VCaP (cell line): Measurements from ENCODE around the gene NEK8.

Experiments
- H3K27ac ChIP-seq: fragments of 450-650 bp; 2 replicates; pipeline ENCODE4 v1.5.1; 2017
- CTCF ChIP-seq: fragments of 450-650 bp; conservative IDR thresholded peaks from 2 replicates; pipeline ENCODE4 v1.5.1; 2017; ENCODE audit warnings: mild to moderate bottlenecking, moderate library complexity

Gene NEK8

GRCh38 chr17:28728364-28729200 is at the start of gene NEK8:
Gene NEK8, plus strand, starts transcription at chr17:28728788. Its CDS starts 26 bp downstream, at chr17:28728814.
- peak within 1 kb of the TSS; percentile 100 for H3K27ac ChIP-seq
- no peak for TF ChIP-seq CTCF

- TF ChIP-seq CTCF: no peak
- H3K27ac ChIP-seq: peak overlapping the region; percentile 45
Observed at GRCh38 chr17:28682655-28683054, 45.9 kb upstream of the NEK8 start.

GRCh38 chr17:28684963-28685362 is 43.6 kb upstream of the NEK8 start:
- peak overlapping the region; percentile 45 for H3K27ac ChIP-seq
- TF ChIP-seq CTCF: peak; percentile 91

GRCh38 chr17:28685366-28685765 is 43.2 kb upstream of the NEK8 start:
- TF ChIP-seq CTCF: no peak
- H3K27ac ChIP-seq: peak overlapping the region; percentile 45

DNA sequence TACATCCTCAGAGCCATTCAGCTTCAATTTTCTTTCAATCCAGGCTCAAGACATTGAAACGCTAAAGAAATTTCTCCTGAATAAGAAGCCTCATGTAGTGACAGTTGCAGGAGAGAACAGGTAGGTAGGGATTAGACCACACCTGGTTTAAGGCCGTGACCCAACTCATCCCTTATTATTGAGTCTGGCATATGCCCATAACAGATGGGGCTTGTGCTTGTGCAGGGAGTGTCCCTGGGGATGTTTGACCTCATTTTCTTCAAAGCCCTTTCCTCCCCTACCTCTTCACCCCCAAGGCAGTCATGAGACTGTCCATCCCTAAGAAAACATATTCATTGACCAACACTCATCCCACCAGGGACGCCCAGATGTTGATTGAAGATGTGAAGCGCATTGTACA is 42.3 kb upstream of the NEK8 start:
- no peak for TF ChIP-seq CTCF
- peak overlapping the region; percentile 45 for H3K27ac ChIP-seq

DNA sequence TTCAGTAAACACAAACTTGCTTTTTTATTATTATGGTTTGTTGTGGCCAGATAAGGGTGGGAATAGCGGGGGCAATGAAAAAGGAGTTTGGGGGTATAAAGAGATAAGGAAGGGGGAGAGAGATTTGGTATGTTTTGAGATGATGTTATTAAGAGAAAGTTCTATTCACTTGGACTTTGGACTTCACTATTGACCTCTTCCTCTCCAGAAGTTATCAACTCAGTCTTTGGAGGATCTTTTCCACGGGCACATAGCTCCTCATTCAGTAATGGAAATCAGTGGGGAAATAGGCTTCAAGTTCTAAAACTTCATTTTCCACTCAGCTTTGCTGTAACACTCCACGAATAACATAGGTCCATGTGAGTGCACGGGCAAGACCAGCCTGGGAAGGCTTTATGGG is 40.1 kb upstream of the NEK8 start:
- TF ChIP-seq CTCF: no peak

DNA sequence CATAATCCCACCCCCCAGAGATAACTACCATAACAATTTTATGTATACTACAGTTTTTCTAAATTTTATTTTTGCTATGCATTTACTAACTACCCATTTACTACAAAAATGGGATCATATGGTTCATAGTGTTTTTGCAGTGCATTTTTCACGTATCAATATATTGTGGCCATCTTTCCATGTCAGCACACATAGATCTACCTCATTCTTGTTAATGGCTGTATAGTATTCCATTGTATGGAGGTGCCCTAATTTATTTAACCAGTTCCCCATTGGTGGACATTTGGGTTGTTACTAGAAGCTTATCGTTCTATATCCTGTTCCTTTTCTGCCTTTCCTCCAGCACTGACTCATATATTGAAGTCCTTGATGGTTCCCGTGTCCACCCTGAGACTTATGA is 39.6 kb upstream of the NEK8 start:
- no peak for TF ChIP-seq CTCF
- no peak overlapping the region for H3K27ac ChIP-seq

More for the DNA sequence above, 40.1 kb upstream of the NEK8 start:
- no peak overlapping the region for H3K27ac ChIP-seq
